Uterus (tissue), 4 donors: ENCODE data around the gene ANO4. TPM values are rescaled to one million over a fixed set of nuclear protein-coding genes. Genes with fewer than 3 reads are reported as not detected.

Experiments used
- DNase-seq, 2 donors: peaks; one replicate each; pipeline ENCODE4 v3.0.0-alpha.2; 2019 to 2020
- H3K27ac ChIP-seq, 2 donors: fragments of 200-600 bp; sonication (generic); 1 replicate in 1 of 2; 2 replicates in 1 of 2; pipeline ENCODE4 v1.5.1; 2016 to 2018
- H3K27me3 ChIP-seq, 2 donors: fragments of 200-600 bp; sonication (generic); one replicate each; pipeline ENCODE4 v1.5.1; 2018 to 2019; ENCODE audit warnings: control low read depth in 1 of 2
- H3K36me3 ChIP-seq, 2 donors: fragments of 200-600 bp; sonication (generic); one replicate each; pipeline ENCODE4 v1.5.1; 2019; ENCODE audit warnings: control low read depth in 1 of 2
- H3K4me1 ChIP-seq, 2 donors: fragments of 200-600 bp; sonication (generic); one replicate each; pipeline ENCODE4 v1.5.1; 2018 to 2019; ENCODE audit warnings: control low read depth in 1 of 2
- H3K4me3 ChIP-seq, 2 donors: fragments of 200-600 bp; sonication (generic); 1 replicate in 1 of 2; 2 replicates in 1 of 2; pipeline ENCODE4 v1.5.1; 2018 to 2019; ENCODE audit warnings: mild to moderate bottlenecking in 1 of 2
- H3K9me3 ChIP-seq, 2 donors: fragments of 200-600 bp; sonication (generic); one replicate each; pipeline ENCODE4 v1.5.1; 2019; ENCODE audit warnings: control low read depth in 1 of 2
- POLR2A ChIP-seq, 2 donors: fragments of 450-650 bp; IDR thresholded peaks; one replicate each; pipeline ENCODE4 v1.6.1; 2016; ENCODE audit warnings: antibody characterized with exemption in 2 of 2, mild to moderate bottlenecking in 1 of 2, moderate library complexity in 1 of 2
- intact Hi-C: fragments of 100-400 bp; cut with DNase I; formaldehyde crosslinking; loops from one replicate; pipeline ENCODE4 v1.15.1; 2023; ENCODE audit warnings: low total_unique reads
- total RNA-seq, 4 donors: library from RNA; depleted of rRNA in 3 of 4; stranded (reverse); fragments of >200 nt in 3 of 4; gene quantifications; one replicate each; pipeline versions ENCODE4 v1.1.0 to v1.2.4, GENCODE V29; 2014 to 2023
- TF ChIP-seq, protein P1 (sequence below), 4 experiments: fragments of 200-600 bp in 2 of 4; fragments of 450-650 bp in 2 of 4; sonication (generic) in 2 of 4; IDR thresholded peaks; one replicate each; pipeline ENCODE4 v1.5.1; 2016 to 2019; ENCODE audit warnings: antibody characterized with exemption in 4 of 4, mild to moderate bottlenecking in 2 of 4, moderate library complexity in 1 of 4
- donor health status: DM: yes; HTN: yes; CAD: no.

ANO4 gene
- total RNA-seq, 4 donors from 2014 or later: under 0.01 to 18.5 (median 1.4) TPM; not detected in 1

- Histone ChIP-seq H3K36me3 (no peaks in the 10 kb centered on the region), H3K4me1 (no peaks in the 10 kb centered on the region), H3K9me3 (no peaks in the 10 kb centered on the region), H3K27me3 (no peaks in the 10 kb centered on the region), H3K4me3 (no peak overlapping the region), H3K27ac (no peak overlapping the region)
- no peak for DNase-seq
- intact Hi-C loops: no loop called here
- TF ChIP-seq POLR2A (IDR thresholded peaks at IDR 0.05): no peak
- TF ChIP-seq, protein P1, sequence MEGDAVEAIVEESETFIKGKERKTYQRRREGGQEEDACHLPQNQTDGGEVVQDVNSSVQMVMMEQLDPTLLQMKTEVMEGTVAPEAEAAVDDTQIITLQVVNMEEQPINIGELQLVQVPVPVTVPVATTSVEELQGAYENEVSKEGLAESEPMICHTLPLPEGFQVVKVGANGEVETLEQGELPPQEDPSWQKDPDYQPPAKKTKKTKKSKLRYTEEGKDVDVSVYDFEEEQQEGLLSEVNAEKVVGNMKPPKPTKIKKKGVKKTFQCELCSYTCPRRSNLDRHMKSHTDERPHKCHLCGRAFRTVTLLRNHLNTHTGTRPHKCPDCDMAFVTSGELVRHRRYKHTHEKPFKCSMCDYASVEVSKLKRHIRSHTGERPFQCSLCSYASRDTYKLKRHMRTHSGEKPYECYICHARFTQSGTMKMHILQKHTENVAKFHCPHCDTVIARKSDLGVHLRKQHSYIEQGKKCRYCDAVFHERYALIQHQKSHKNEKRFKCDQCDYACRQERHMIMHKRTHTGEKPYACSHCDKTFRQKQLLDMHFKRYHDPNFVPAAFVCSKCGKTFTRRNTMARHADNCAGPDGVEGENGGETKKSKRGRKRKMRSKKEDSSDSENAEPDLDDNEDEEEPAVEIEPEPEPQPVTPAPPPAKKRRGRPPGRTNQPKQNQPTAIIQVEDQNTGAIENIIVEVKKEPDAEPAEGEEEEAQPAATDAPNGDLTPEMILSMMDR (IDR thresholded peaks at IDR 0.05): no peak
These were observed 182.2 kb downstream of the ANO4 start for GRCh38 chr12:100976735-100977134.

GRCh38 chr12:100980856-100981255 is 186.3 kb downstream of the ANO4 start:
- Histone ChIP-seq H3K36me3 (no peaks in the 10 kb centered on the region), H3K27me3 (no peaks in the 10 kb centered on the region), H3K9me3 (no peaks in the 10 kb centered on the region), H3K4me1 (no peaks in the 10 kb centered on the region), H3K4me3 (no peak overlapping the region), H3K27ac (no peak overlapping the region)
- intact Hi-C loops: no loop called here
- DNase-seq: no peak
- TF ChIP-seq POLR2A (IDR thresholded peaks at IDR 0.05): no peak
- TF ChIP-seq, protein P1 (IDR thresholded peaks at IDR 0.05): no peak

- Histone ChIP-seq H3K36me3 (no peaks in the 10 kb centered on the region), H3K4me1 (no peaks in the 10 kb centered on the region), H3K27ac (no peak overlapping the region), H3K27me3 (no peaks in the 10 kb centered on the region), H3K9me3 (no peaks in the 10 kb centered on the region), H3K4me3 (no peak overlapping the region)
- no peak for DNase-seq
- TF ChIP-seq, protein P1 (IDR thresholded peaks at IDR 0.05): no peak
- no peak for TF ChIP-seq POLR2A (IDR thresholded peaks at IDR 0.05)
- intact Hi-C loops: no loop called here
These were observed 188.1 kb downstream of the ANO4 start for GRCh38 chr12:100982511-100983183.

DNA sequence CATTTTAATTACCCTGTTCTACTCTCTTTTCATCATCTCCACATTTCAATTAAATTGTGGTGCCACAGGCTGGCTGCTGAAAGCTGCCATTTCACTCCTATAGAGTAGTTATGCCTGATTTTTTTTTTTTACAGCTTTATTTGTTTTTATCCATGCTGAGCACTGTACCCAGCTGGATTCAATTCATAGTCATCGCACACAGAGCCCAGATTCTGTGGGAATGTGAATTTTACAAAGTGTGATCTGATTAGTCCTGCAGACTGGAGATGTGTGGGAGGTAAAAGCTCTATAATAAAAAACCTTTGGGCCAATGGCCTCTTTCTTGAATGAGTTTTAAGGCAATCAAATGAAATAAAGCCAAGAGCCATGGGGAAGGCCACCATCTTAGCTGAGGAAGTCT is 190.2 kb downstream of the ANO4 start:
- no peak overlapping the region for H3K27ac ChIP-seq
- H3K27me3 ChIP-seq: no peaks in the 10 kb centered on the region
- intact Hi-C loops: no loop called here
- DNase-seq: no peak
- TF ChIP-seq, protein P1 (IDR thresholded peaks at IDR 0.05): no peak
- no peak for TF ChIP-seq POLR2A (IDR thresholded peaks at IDR 0.05)
- no peaks in the 10 kb centered on the region for H3K36me3 ChIP-seq
- H3K9me3 ChIP-seq: no peaks in the 10 kb centered on the region
- no peak overlapping the region for H3K4me3 ChIP-seq
- no peaks in the 10 kb centered on the region for H3K4me1 ChIP-seq

GRCh38 chr12:100986595-100987547 is 192.3 kb downstream of the ANO4 start:
- Histone ChIP-seq H3K4me3 (no peak overlapping the region), H3K27me3 (no peaks in the 10 kb centered on the region), H3K27ac (no peak overlapping the region), H3K36me3 (no peaks in the 10 kb centered on the region), H3K9me3 (no peaks in the 10 kb centered on the region), H3K4me1 (no peaks in the 10 kb centered on the region)
- DNase-seq: no peak
- TF ChIP-seq, protein P1 (IDR thresholded peaks at IDR 0.05): no peak
- no peak for TF ChIP-seq POLR2A (IDR thresholded peaks at IDR 0.05)
- intact Hi-C loops: no loop called here
